ENCODE results near the gene R3HDM2.

R3HDM2 gene

GRCh38 chr12:57237932-57238853, 192.7 kb downstream of the R3HDM2 start:
- DNase-seq: peak; percentile 41

GRCh38 chr12:57237596-57237931, 193.3 kb downstream of the R3HDM2 start:
- DNase-seq: peak; percentile 64

GRCh38 chr12:57236925-57237595, 193.8 kb downstream of the R3HDM2 start:
- DNase-seq: no peak

GRCh38 chr12:57236201-57236924, 194.5 kb downstream of the R3HDM2 start:
- DNase-seq: no peak

GRCh38 chr12:57235728-57236131, 195.1 kb downstream of the R3HDM2 start:
- no peak for DNase-seq

- no peak for DNase-seq
Measured at GRCh38 chr12:57235017-57235727, 195.7 kb downstream of the R3HDM2 start.

- no peak for DNase-seq
Measured at GRCh38 chr12:57234571-57235016, 196.2 kb downstream of the R3HDM2 start.

- DNase-seq: no peak
Measured at GRCh38 chr12:57234233-57234570, 196.6 kb downstream of the R3HDM2 start.

- DNase-seq: no peak
Measured at GRCh38 chr12:57233357-57234232, 197.2 kb downstream of the R3HDM2 start.

- no peak for DNase-seq
Measured at GRCh38 chr12:57232156-57232756, 198.6 kb downstream of the R3HDM2 start.

GRCh38 chr12:57231276-57232021, 199.4 kb downstream of the R3HDM2 start:
- no peak for DNase-seq

- DNase-seq: no peak
Measured at GRCh38 chr12:57230381-57231155, 200.3 kb downstream of the R3HDM2 start.

- peak; percentile 84 for DNase-seq
Measured at GRCh38 chr12:57229634-57230380, 201.0 kb downstream of the R3HDM2 start, which contains the start of gene SHMT2. Gene SHMT2, plus strand, starts transcription at chr12:57229711. Its CDS starts 68 bp downstream, at chr12:57229779.

- no peak for DNase-seq
Measured at GRCh38 chr12:57229046-57229633, 201.7 kb downstream of the R3HDM2 start.

- DNase-seq: no peak
Measured at GRCh38 chr12:57227315-57228115, 203.3 kb downstream of the R3HDM2 start.

- DNase-seq: no peak
Measured at GRCh38 chr12:57226588-57227314, 204.1 kb downstream of the R3HDM2 start.

GRCh38 chr12:57225680-57226210, 205.1 kb downstream of the R3HDM2 start:
- no peak for DNase-seq

All from DMS79 treated with DMSO at 0.1 percent for 48 hours (cell line).